ENCODE results near the gene PCDHA1. TPM values are rescaled to one million over a fixed set of nuclear protein-coding genes. Genes with fewer than 3 reads are reported as not detected.
"Not testable (repeated sequence)": the region's sequence is repeated elsewhere in the genome, so short reads cannot be mapped to it uniquely, and the experiment has no call there.

The PCDHA1 gene
- total RNA-seq, 2 experiments from 2014 or later = not detected

- no peak overlapping the region for H3K27ac Mint-ChIP-seq
- ATAC-seq (ENCODE audit: low read depth) (no peak), DNase-seq (no peak)
- H3K4me3 Mint-ChIP-seq = no peak overlapping the region
- peaks cover 14% of the 10 kb centered on the region for H3K9me3 Mint-ChIP-seq
- H3K4me1 Mint-ChIP-seq = no peaks in the 10 kb centered on the region
- POLR2A ChIA-PET = no interaction called here
- H3K27me3 Mint-ChIP-seq = peaks cover 7% of the 10 kb centered on the region
- no peaks in the 10 kb centered on the region for H3K36me3 Mint-ChIP-seq
Observed at GRCh38 chr5:140796718-140797095, 10.8 kb downstream of the PCDHA1 start.

- H3K9me3 Mint-ChIP-seq = peaks cover 13% of the 10 kb centered on the region
- H3K36me3 Mint-ChIP-seq = no peaks in the 10 kb centered on the region
- no peak for ATAC-seq (ENCODE audit: low read depth)
- POLR2A ChIA-PET = no interaction called here
- no peak within 1 kb of the TSS for H3K27ac Mint-ChIP-seq
- no peak within 1 kb of the TSS for H3K4me3 Mint-ChIP-seq
- no peaks in the 10 kb centered on the region for H3K27me3 Mint-ChIP-seq
- no peak for DNase-seq
- no peaks in the 10 kb centered on the region for H3K4me1 Mint-ChIP-seq
Observed at GRCh38 chr5:140800816-140801493, 15.0 kb downstream of the PCDHA1 start, which contains the start of gene PCDHA3. PCDHA3 (plus strand) TSS chr5:140801057.

DNA sequence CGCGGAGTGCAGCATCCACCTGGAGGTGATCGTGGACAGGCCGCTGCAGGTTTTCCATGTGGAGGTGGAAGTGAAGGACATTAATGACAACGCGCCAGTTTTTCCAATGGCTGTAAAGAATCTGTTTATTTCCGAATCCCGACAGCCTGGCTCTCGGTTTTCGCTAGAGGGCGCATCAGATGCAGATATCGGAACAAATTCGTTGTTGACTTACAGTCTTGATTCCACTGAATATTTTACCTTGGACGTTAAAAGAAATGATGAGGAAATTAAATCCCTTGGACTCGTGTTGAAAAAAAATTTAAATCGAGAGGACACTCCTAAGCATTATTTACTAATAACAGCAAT, 15.5 kb downstream of the PCDHA1 start:
- Mint-ChIP-seq H3K9me3 (peaks cover 14% of the 10 kb centered on the region), H3K27me3 (no peaks in the 10 kb centered on the region), H3K4me3 (no peak overlapping the region), H3K4me1 (no peaks in the 10 kb centered on the region), H3K36me3 (no peaks in the 10 kb centered on the region), H3K27ac (no peak overlapping the region)
- no peak for DNase-seq
- POLR2A ChIA-PET = no interaction called here
- no peak for ATAC-seq (ENCODE audit: low read depth)

DNA sequence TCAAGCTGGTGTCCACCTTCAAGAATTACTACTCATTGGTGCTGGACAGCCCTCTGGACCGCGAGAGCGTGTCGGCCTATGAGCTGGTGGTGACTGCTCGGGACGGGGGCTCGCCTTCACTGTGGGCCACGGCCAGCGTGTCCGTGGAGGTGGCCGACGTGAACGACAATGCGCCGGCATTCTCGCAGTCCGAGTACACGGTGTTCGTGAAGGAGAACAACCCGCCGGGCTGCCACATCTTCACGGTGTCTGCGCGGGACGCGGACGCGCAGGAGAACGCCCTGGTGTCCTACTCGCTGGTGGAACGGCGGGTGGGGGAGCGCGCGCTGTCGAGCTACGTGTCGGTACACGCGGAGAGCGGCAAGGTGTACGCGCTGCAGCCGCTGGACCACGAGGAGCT, 16.4 kb downstream of the PCDHA1 start:
- POLR2A ChIA-PET; H3K27me3 Mint-ChIP-seq; H3K27ac Mint-ChIP-seq; H3K4me1 Mint-ChIP-seq; ATAC-seq (ENCODE audit: low read depth); H3K4me3 Mint-ChIP-seq; H3K36me3 Mint-ChIP-seq: not testable (repeated sequence)
- H3K9me3 Mint-ChIP-seq = peaks cover 16% of the 10 kb centered on the region
- DNase-seq = peak; percentile 33

DNA sequence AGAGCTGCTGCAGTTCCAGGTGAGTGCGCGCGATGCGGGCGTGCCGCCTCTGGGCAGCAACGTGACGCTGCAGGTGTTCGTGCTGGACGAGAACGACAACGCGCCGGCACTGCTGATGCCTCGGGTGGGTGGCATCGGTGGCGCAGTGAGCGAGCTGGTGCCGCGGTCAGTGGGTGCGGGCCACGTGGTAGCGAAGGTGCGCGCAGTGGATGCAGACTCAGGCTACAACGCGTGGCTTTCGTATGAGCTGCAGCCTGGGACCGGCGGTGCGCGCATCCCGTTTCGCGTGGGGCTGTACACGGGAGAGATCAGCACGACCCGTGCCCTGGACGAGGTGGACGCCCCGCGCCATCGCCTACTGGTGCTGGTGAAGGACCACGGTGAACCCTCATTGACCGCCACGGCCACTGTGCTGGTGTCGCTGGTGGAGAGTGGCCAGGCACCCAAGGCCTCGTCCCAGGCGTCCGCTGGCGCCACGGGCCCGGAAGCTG, 16.9 kb downstream of the PCDHA1 start:
- POLR2A ChIA-PET = no interaction called here
- no peak for ATAC-seq (ENCODE audit: low read depth)
- Mint-ChIP-seq H3K4me1 (no peaks in the 10 kb centered on the region), H3K27me3 (no peaks in the 10 kb centered on the region), H3K27ac (no peak overlapping the region), H3K9me3 (peaks cover 16% of the 10 kb centered on the region), H3K36me3 (no peaks in the 10 kb centered on the region), H3K4me3 (no peak overlapping the region)
- no peak for DNase-seq

DNA sequence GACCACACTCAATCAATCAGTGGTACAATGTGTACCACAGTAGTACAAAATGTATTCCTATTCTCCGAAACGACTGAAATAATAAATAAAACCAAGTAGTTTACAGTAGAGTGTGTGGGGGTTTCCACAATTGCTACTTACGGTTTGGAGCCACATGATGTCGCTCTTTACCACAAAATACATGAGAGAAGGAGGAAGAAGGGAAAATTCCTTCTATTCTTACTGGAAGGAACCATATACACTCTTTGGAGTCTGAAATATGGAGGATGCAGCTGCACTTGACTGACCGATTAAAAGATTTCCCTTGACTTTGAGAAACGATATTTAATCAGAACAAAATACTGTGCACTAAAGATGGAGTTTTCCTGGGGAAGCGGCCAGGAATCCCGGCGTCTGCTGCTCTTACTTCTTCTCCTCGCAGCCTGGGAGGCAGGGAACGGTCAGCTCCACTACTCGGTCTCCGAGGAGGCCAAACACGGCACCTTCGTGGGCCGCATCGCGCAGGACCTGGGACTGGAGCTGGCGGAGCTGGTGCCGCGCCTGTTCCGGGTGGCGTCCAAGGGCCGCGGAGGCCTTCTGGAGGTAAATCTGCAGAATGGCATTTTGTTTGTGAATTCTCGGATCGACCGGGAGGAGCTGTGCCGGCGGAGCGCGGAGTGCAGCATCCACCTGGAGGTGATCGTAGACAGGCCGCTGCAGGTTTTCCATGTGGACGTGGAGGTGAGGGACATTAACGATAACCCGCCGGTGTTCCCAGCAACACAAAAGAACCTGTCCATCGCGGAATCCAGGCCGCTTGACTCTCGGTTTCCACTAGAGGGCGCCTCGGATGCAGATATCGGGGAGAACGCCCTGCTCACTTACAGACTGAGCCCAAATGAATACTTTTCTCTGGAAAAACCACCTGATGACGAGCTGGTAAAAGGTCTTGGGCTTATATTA, 21.2 kb downstream of the PCDHA1 start, which contains the start of gene PCDHA4:
TSS of gene PCDHA4 (plus strand) at position 235 of the 942 bp plus-strand sequence.
- Mint-ChIP-seq H3K4me3 (no peak within 1 kb of the TSS), H3K36me3 (no peaks in the 10 kb centered on the region), H3K27ac (no peak within 1 kb of the TSS), H3K4me1 (no peaks in the 10 kb centered on the region), H3K27me3 (no peaks in the 10 kb centered on the region), H3K9me3 (peaks cover 13% of the 10 kb centered on the region)
- no peak for ATAC-seq (ENCODE audit: low read depth)
- POLR2A ChIA-PET = no interaction called here
- peak; percentile 28 for DNase-seq

GRCh38 chr5:140808241-140808888, 22.4 kb downstream of the PCDHA1 start:
- DNase-seq; POLR2A ChIA-PET; H3K4me1 Mint-ChIP-seq; ATAC-seq (ENCODE audit: low read depth); H3K27me3 Mint-ChIP-seq; H3K36me3 Mint-ChIP-seq; H3K4me3 Mint-ChIP-seq; H3K27ac Mint-ChIP-seq: not testable (repeated sequence)
- H3K9me3 Mint-ChIP-seq = peaks cover 15% of the 10 kb centered on the region

DNA sequence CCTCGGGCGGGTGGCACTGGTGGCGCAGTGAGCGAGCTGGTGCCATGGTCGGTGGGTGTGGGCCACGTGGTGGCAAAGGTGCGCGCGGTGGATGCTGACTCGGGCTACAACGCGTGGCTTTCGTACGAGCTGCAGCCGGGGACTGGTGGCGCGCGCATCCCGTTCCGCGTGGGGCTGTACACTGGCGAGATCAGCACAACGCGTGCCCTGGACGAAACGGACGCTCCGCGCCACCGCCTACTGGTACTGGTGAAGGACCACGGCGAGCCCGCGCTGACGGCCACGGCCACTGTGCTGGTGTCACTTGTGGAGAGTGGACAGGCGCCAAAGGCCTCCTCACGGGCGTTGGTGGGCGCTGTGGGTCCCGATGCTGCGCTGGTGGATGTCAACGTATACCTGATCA, 22.9 kb downstream of the PCDHA1 start:
- H3K27ac Mint-ChIP-seq = no peak overlapping the region
- H3K9me3 Mint-ChIP-seq = peaks cover 13% of the 10 kb centered on the region
- no peak overlapping the region for H3K4me3 Mint-ChIP-seq
- no peak for DNase-seq
- no peaks in the 10 kb centered on the region for H3K27me3 Mint-ChIP-seq
- no peaks in the 10 kb centered on the region for H3K4me1 Mint-ChIP-seq
- H3K36me3 Mint-ChIP-seq = no peaks in the 10 kb centered on the region
- no peak for ATAC-seq (ENCODE audit: low read depth)
- POLR2A ChIA-PET = no interaction called here

DNA sequence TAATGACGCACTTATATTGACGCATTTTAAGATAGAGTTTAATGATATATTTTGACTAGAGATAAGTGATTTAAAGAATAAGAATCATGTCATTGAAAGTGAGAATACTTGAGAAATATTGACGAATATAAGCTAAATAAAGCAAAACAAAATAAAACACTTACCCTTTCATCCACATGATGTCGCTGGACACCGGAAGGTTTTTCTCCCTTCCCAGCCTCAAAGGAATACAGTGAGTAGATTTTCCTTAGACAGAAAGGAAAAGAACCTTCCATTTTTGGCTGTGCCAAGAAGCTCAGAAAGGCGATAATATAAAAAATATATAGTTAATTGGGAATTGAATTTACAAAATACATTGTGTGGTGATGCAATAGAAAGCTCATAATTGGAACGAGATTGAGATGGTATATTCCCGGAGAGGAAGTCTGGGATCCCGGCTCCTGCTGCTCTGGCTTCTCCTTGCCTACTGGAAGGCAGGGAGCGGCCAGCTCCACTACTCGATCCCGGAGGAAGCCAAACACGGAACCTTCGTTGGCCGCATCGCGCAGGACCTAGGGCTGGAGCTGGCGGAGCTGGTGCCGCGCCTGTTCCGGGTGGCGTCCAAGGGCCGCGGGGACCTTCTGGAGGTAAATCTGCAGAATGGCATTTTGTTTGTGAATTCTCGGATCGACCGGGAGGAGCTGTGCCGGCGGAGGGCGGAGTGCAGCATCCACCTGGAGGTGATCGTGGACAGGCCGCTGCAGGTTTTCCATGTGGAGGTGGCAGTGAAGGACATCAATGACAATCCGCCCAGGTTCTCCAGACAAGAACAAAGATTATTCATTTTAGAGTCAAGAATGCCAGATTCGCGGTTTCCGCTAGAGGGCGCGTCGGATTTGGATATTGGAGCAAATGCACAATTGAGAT, 35.7 kb downstream of the PCDHA1 start, which contains the start of gene PCDHA5:
TSS of gene PCDHA5 (plus strand) at position 239 of the 906 bp plus-strand sequence.
- no peak within 1 kb of the TSS for H3K4me3 Mint-ChIP-seq
- H3K36me3 Mint-ChIP-seq = no peaks in the 10 kb centered on the region
- H3K4me1 Mint-ChIP-seq = no peaks in the 10 kb centered on the region
- peaks cover 6% of the 10 kb centered on the region for H3K9me3 Mint-ChIP-seq
- no peaks in the 10 kb centered on the region for H3K27me3 Mint-ChIP-seq
- H3K27ac Mint-ChIP-seq = no peak within 1 kb of the TSS
- POLR2A ChIA-PET = no interaction called here
- peak; percentile 28 for DNase-seq
- ATAC-seq (ENCODE audit: low read depth) = no peak

DNA sequence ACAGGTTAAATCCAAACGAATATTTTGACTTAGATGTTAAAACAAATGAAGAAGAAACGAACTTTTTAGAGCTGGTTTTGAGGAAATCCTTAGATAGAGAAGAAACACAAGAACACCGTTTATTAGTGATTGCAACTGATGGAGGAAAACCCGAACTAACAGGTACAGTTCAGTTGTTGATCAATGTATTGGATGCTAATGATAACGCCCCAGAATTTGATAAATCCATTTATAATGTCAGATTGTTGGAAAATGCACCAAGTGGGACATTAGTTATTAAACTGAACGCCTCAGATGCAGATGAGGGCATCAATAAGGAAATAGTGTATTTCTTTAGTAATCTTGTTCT, 36.3 kb downstream of the PCDHA1 start:
- no peak for ATAC-seq (ENCODE audit: low read depth)
- no peaks in the 10 kb centered on the region for H3K36me3 Mint-ChIP-seq
- POLR2A ChIA-PET = no interaction called here
- H3K9me3 Mint-ChIP-seq = peaks cover 8% of the 10 kb centered on the region
- H3K4me1 Mint-ChIP-seq = no peaks in the 10 kb centered on the region
- H3K27ac Mint-ChIP-seq = no peak overlapping the region
- peaks cover 3% of the 10 kb centered on the region for H3K27me3 Mint-ChIP-seq
- no peak overlapping the region for H3K4me3 Mint-ChIP-seq
- DNase-seq = no peak

GRCh38 chr5:140822969-140823368, 37.0 kb downstream of the PCDHA1 start:
- H3K4me3 Mint-ChIP-seq; H3K27me3 Mint-ChIP-seq; POLR2A ChIA-PET; DNase-seq; H3K4me1 Mint-ChIP-seq; ATAC-seq (ENCODE audit: low read depth); H3K36me3 Mint-ChIP-seq; H3K27ac Mint-ChIP-seq; H3K9me3 Mint-ChIP-seq: not testable (repeated sequence)

DNA sequence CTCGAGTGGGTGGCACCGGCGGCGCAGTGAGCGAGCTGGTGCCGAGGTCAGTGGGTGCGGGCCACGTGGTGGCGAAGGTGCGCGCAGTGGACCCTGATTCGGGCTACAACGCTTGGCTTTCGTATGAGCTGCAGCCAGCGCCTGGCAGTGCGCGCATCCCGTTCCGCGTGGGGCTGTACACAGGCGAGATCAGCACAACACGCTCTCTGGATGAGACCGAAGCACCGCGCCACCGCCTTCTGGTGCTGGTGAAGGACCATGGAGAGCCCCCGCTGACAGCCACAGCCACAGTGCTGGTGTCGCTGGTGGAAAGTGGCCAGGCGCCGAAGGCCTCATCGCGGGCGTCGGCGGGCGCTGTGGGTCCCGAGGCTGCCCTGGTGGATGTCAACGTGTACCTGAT, 37.5 kb downstream of the PCDHA1 start:
- POLR2A ChIA-PET = no interaction called here
- Mint-ChIP-seq H3K9me3 (peaks cover 9% of the 10 kb centered on the region), H3K27me3 (peaks cover 3% of the 10 kb centered on the region), H3K4me1 (no peaks in the 10 kb centered on the region), H3K27ac (no peak overlapping the region), H3K36me3 (no peaks in the 10 kb centered on the region), H3K4me3 (no peak overlapping the region)
- no peak for DNase-seq
- ATAC-seq (ENCODE audit: low read depth) = no peak

All from activated naive CD8-positive, alpha-beta T cell treated with anti-CD3 and anti-CD28 coated beads, Interleukin-2, amount 10 ng/mL, durations not matched to agents 7 days and 5 days (primary cell).